HCT116 (cell line): Measurements from ENCODE around the gene BBS9. TPM values are rescaled to one million over a fixed set of nuclear protein-coding genes. Genes with fewer than 3 reads are reported as not detected.

Experiments
- ATAC-seq: fragments of 200-7000 bp; cut with Tn5 transposase; 2 replicates; pipeline ENCODE4 v1.9.1; 2020; ENCODE audit warnings: mild to moderate bottlenecking, moderate library complexity
- BruUV-seq: library from RNA; stranded (reverse); fragments of 400-500 nt; replicated peaks from 2 replicates; lab custom pipeline; 2021; lab: Mats Ljungman, UMichigan
- CTCF ChIA-PET: fragments of 300-600 bp; sonication (Branson Sonifier 250); formaldehyde crosslinking; loops from one replicate; lab custom pipeline; 2021; ENCODE audit warnings: antibody characterized with exemption; lab: Charles Lee
- POLR2A ChIA-PET: fragments of 300-600, 350-600 bp; sonication (Branson Sonifier 250); formaldehyde crosslinking; loops from one replicate; lab custom pipeline; 2021; ENCODE audit warnings: antibody characterized with exemption; lab: Charles Lee
- RAD21 ChIA-PET, 2 experiments: fragments of 300-600 bp; sonication (Branson Sonifier 250); formaldehyde crosslinking; loops; one replicate each; lab custom pipeline; 2023; ENCODE audit warnings: low total read pairs in 2 of 2; ENCODE audit not compliant: uncharacterized antibody in 2 of 2, unreplicated experiment in 2 of 2, low non-redundant PET in 1 of 2; lab: Charles Lee
- DNase-seq: peaks from one replicate; pipeline ENCODE4 v3.0.0-alpha.2; 2010; ENCODE audit warnings: low read depth, low spot score
- H2AFZ ChIP-seq: fragments of 200-600 bp; shearing (Covaris generic), sonication (generic); 2 replicates; pipeline ENCODE4 v1.6.1; 2017; ENCODE audit warnings: low read depth, mixed run types, mixed read lengths, antibody characterized with exemption, low read length; ENCODE audit not compliant: poor library complexity, severe bottlenecking
- H3K27ac ChIP-seq: 2 replicates; pipeline ENCODE4 v1.5.1; 2012; ENCODE audit warnings: low read depth, low read length
- H3K27me3 ChIP-seq: fragments of 200-600 bp; sonication (generic); 2 replicates; pipeline ENCODE4 v1.6.1; 2016; ENCODE audit warnings: mixed run types, low read length, mixed read lengths; ENCODE audit not compliant: insufficient read depth
- H3K36me3 ChIP-seq, 2 experiments: fragments of 200-500 bp in 1 of 2; fragments of 200-600 bp in 1 of 2; sonication (Bioruptor generic) in 1 of 2; sonication (generic) in 1 of 2; 2 replicates each; pipeline versions ENCODE4 v1.5.1 to v1.6.1; 2014 to 2016; ENCODE audit warnings: low read length in 2 of 2, inconsistent platforms in 1 of 2, mixed read lengths in 1 of 2, mixed run types in 1 of 2; ENCODE audit not compliant: insufficient read depth in 2 of 2, control insufficient read depth in 1 of 2
- H3K4me1 ChIP-seq, 2 experiments: fragments of 200-600 bp in 1 of 2; sonication (generic) in 1 of 2; 2 replicates each; pipeline versions ENCODE4 v1.5.1 to v1.6.1; 2012 to 2017; ENCODE audit warnings: low read length in 2 of 2, inconsistent platforms in 1 of 2, mild to moderate bottlenecking in 1 of 2, mixed read lengths in 1 of 2, mixed run types in 1 of 2, moderate library complexity in 1 of 2; ENCODE audit not compliant: insufficient read depth in 2 of 2, control insufficient read depth in 1 of 2
- H3K4me2 ChIP-seq: fragments of 200-600 bp; sonication (generic); 2 replicates; pipeline ENCODE4 v1.6.1; 2017; ENCODE audit warnings: mixed run types, low read length, mixed read lengths
- H3K4me3 ChIP-seq, 2 experiments: fragments of 200-600 bp in 1 of 2; sonication (generic) in 1 of 2; replicated peaks in 1 of 2; 2 replicates each; pipeline ENCODE4 v1.5.1; 2011 to 2016; ENCODE audit warnings: low read length in 2 of 2, control low read depth in 1 of 2, low read depth in 1 of 2, mild to moderate bottlenecking in 1 of 2, mixed read lengths in 1 of 2, mixed run types in 1 of 2
- H3K79me2 ChIP-seq: fragments of 200-600 bp; sonication (generic); 2 replicates; pipeline ENCODE4 v1.6.1; 2017; ENCODE audit warnings: mild to moderate bottlenecking, mixed run types, low read length, moderate library complexity, mixed read lengths; ENCODE audit not compliant: insufficient read depth
- H3K9ac ChIP-seq: fragments of 200-600 bp; sonication (generic); 2 replicates; pipeline ENCODE4 v1.6.1; 2016; ENCODE audit warnings: low read length, mixed read lengths
- H3K9me2 ChIP-seq: fragments of 200-600 bp; sonication (generic), shearing (Covaris generic); 2 replicates; pipeline ENCODE4 v1.6.1; 2017; ENCODE audit warnings: mixed run types, mild to moderate bottlenecking, moderate library complexity; ENCODE audit not compliant: insufficient read depth
- H3K9me3 ChIP-seq, 2 experiments: fragments of 200-500 bp in 1 of 2; fragments of 200-600 bp in 1 of 2; sonication (Bioruptor generic) in 1 of 2; sonication (generic) in 1 of 2; 2 replicates each; pipeline ENCODE4 v1.6.1; 2014 to 2017; ENCODE audit warnings: low read length in 2 of 2, mixed read lengths in 2 of 2, inconsistent platforms in 1 of 2, low read depth in 1 of 2, mild to moderate bottlenecking in 1 of 2, mixed run types in 1 of 2, moderate library complexity in 1 of 2; ENCODE audit not compliant: control insufficient read depth in 1 of 2, insufficient read depth in 1 of 2
- H4K20me1 ChIP-seq: fragments of 200-600 bp; sonication (generic), shearing (Covaris generic); 2 replicates; pipeline ENCODE4 v1.6.1; 2017; ENCODE audit warnings: mixed run types, mild to moderate bottlenecking, moderate library complexity; ENCODE audit not compliant: insufficient read depth
- CEBPB ChIP-seq: IDR thresholded peaks from 2 replicates; pipeline ENCODE4 v1.6.1; 2012; ENCODE audit warnings: low read depth
- CTCF ChIP-seq, 3 experiments: fragments of 200-600 bp in 1 of 3; sonication (generic) in 1 of 3; IDR thresholded peaks in 2 of 3; conservative IDR thresholded peaks in 1 of 3; 2 replicates each; pipeline ENCODE4 v1.5.1; 2012 to 2017; ENCODE audit warnings: low read depth in 2 of 3, low read length in 2 of 3, antibody characterized with exemption in 1 of 3, borderline replicate concordance in 1 of 3, control low read depth in 1 of 3, mild to moderate bottlenecking in 1 of 3, mixed read lengths in 1 of 3, mixed run types in 1 of 3, moderate library complexity in 1 of 3; ENCODE audit not compliant: insufficient read depth in 1 of 3
- EGR1 ChIP-seq: IDR thresholded peaks from 2 replicates; pipeline ENCODE4 v1.6.1; 2012; ENCODE audit warnings: low read depth
- ELF1 ChIP-seq: IDR thresholded peaks from 2 replicates; pipeline ENCODE4 v1.6.1; 2012; ENCODE audit warnings: low read depth, borderline replicate concordance
- EZH2 ChIP-seq: fragments of 200-600 bp; sonication (generic); IDR thresholded peaks from 2 replicates; pipeline ENCODE4 v1.6.1; 2017; ENCODE audit warnings: antibody characterized with exemption, mixed run types
- EZH2phosphoT487 ChIP-seq: fragments of 200-600 bp; IDR thresholded peaks from 2 replicates; pipeline ENCODE4 v1.6.1; 2018; ENCODE audit warnings: antibody characterized with exemption, borderline replicate concordance
- MAX ChIP-seq: IDR thresholded peaks from 2 replicates; pipeline ENCODE4 v1.6.1; 2012
- POLR2AphosphoS5 ChIP-seq: IDR thresholded peaks from 2 replicates; pipeline ENCODE4 v1.6.1; 2011; ENCODE audit warnings: mild to moderate bottlenecking, low read depth, low read length, moderate library complexity
- RAD21 ChIP-seq: IDR thresholded peaks from 2 replicates; pipeline ENCODE4 v1.6.1; 2012; ENCODE audit warnings: low read depth, mild to moderate bottlenecking
- SIN3A ChIP-seq: IDR thresholded peaks from 2 replicates; pipeline ENCODE4 v1.6.1; 2012; ENCODE audit warnings: low read depth
- SRF ChIP-seq: IDR thresholded peaks from 2 replicates; pipeline ENCODE4 v1.6.1; 2012; ENCODE audit warnings: low read depth
- TCF7L2 ChIP-seq: IDR thresholded peaks from 2 replicates; pipeline ENCODE4 v1.7.0; 2011; ENCODE audit warnings: borderline replicate concordance, inconsistent platforms; ENCODE audit not compliant: insufficient read depth, insufficient read length; ENCODE audit errors: extremely low read depth
- ZFX ChIP-seq: fragments of 450-650 bp; IDR thresholded peaks from 2 replicates; pipeline ENCODE4 v1.6.1; 2017
- ZNF274 ChIP-seq: fragments of 200-500 bp; sonication (Bioruptor generic); IDR thresholded peaks from 2 replicates; pipeline ENCODE4 v1.6.1; 2014; ENCODE audit warnings: mild to moderate bottlenecking, low read depth, low read length, inconsistent platforms
- intact Hi-C: fragments of 100-400 bp; cut with micrococcal nuclease; formaldehyde crosslinking; loops from 2 replicates; pipeline ENCODE4 v1.10.0; 2022
- total RNA-seq: library from RNA; stranded (reverse); gene quantifications from one replicate; pipeline ENCODE4 v1.2.1, GENCODE V29; 2021; ENCODE audit not compliant: unreplicated experiment
- TF ChIP-seq, protein P1 (sequence below): IDR thresholded peaks from 2 replicates; pipeline ENCODE4 v1.6.1; 2011; ENCODE audit warnings: mild to moderate bottlenecking, low read length, moderate library complexity; ENCODE audit not compliant: insufficient replicate concordance; ENCODE audit errors: extremely low read depth
- TF ChIP-seq, protein P2 (sequence below): IDR thresholded peaks from 2 replicates; pipeline ENCODE4 v1.6.1; 2012

Gene BBS9
- total RNA-seq, 1 experiment from 2014 or later = 7.1 TPM

DNA sequence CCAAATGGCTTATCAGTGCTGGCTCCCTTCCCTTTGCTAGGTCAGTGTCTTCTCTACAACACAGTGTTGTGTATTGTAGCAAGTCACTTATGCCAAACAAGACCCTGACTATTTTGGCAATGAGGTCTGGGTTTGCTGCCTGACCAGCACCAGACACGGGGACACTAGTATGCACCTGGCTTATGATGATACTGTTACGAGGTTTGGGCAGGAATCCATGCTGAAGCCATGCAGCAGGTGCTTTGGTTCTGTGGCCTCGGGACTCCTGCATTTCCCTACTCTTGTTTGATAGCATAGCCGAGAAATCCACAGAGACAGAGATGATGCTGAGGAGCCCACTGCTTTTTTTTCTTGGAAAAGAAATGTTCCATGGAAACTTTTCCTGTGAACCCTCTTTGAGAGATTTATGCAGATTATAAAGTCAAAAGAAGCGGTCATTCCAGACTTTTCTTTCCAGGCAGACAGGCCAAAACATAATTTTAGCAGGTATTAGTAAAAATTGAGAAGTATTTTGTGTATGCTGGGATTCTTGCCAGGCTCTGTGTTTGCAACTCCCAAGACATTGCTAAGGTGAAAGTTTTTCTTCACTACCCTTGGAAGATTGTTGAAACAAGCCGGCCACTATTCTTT lies 291.1 kb downstream of the BBS9 start:
- BruUV-seq = no TSS peak
- no peaks in the 10 kb centered on the region for H3K36me3 ChIP-seq
- no peak overlapping the region for H2AFZ ChIP-seq
- no peak overlapping the region for H3K4me2 ChIP-seq
- no peaks in the 10 kb centered on the region for H3K4me1 ChIP-seq
- no peak overlapping the region for H3K27ac ChIP-seq
- ChIA-PET POLR2A (no interaction called here), RAD21 (no interaction called here), CTCF (no interaction called here)
- H3K9me3 ChIP-seq = no peaks in the 10 kb centered on the region
- intact Hi-C loops = loop anchor here (10.0 kb wide), 1 partner anchor 324 kb away; no protein-coding TSS in a partner anchor
- no peaks in the 10 kb centered on the region for H3K27me3 ChIP-seq
- H3K9ac ChIP-seq = no peak overlapping the region
- TF ChIP-seq CEBPB = no peak
- TF ChIP-seq SIN3A = no peak
- TF ChIP-seq ZNF274 = no peak
- TF ChIP-seq RAD21 = no peak
- no peak for TF ChIP-seq POLR2AphosphoS5
- TF ChIP-seq EZH2phosphoT487 = no peak
- no peak for TF ChIP-seq ELF1
- TF ChIP-seq EGR1 = no peak
- TF ChIP-seq MAX = no peak
- TF ChIP-seq, protein P1, sequence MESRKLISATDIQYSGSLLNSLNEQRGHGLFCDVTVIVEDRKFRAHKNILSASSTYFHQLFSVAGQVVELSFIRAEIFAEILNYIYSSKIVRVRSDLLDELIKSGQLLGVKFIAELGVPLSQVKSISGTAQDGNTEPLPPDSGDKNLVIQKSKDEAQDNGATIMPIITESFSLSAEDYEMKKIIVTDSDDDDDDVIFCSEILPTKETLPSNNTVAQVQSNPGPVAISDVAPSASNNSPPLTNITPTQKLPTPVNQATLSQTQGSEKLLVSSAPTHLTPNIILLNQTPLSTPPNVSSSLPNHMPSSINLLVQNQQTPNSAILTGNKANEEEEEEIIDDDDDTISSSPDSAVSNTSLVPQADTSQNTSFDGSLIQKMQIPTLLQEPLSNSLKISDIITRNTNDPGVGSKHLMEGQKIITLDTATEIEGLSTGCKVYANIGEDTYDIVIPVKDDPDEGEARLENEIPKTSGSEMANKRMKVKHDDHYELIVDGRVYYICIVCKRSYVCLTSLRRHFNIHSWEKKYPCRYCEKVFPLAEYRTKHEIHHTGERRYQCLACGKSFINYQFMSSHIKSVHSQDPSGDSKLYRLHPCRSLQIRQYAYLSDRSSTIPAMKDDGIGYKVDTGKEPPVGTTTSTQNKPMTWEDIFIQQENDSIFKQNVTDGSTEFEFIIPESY = no peak
- TF ChIP-seq SRF = no peak
- TF ChIP-seq TCF7L2 = no peak
- TF ChIP-seq EZH2 = no peak
- TF ChIP-seq, protein P2, sequence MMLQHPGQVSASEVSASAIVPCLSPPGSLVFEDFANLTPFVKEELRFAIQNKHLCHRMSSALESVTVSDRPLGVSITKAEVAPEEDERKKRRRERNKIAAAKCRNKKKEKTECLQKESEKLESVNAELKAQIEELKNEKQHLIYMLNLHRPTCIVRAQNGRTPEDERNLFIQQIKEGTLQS = no peak
- TF ChIP-seq CTCF (IDR thresholded peaks at IDR 0.05 in 2 of 3, conservative IDR thresholded peaks at IDR 0.05 in 1 of 3; ENCODE audit: borderline replicate concordance in 1 of 3, insufficient read depth in 1 of 3, low read depth in 2 of 3, low read length in 2 of 3) = no peak
- TF ChIP-seq ZFX = no peak
- H4K20me1 ChIP-seq = no peaks in the 10 kb centered on the region
- H3K79me2 ChIP-seq = no peaks in the 10 kb centered on the region
- no peaks in the 10 kb centered on the region for H3K9me2 ChIP-seq
- DNase-seq (no peak), ATAC-seq (no peak)
- no peak overlapping the region for H3K4me3 ChIP-seq
